DND-41 (cell line): ENCODE measurements around the gene CCDC192.

Experiments used
- CTCF ChIP-seq: IDR thresholded peaks from 2 replicates; pipeline ENCODE4 v1.5.1; 2012; ENCODE audit warnings: borderline replicate concordance, low read length, moderate library complexity, mild to moderate bottlenecking; ENCODE audit not compliant: poor library complexity, severe bottlenecking; ENCODE audit errors: extremely low read depth
- EZH2 ChIP-seq: IDR thresholded peaks from 3 replicates; pipeline ENCODE4 v1.6.1; 2012; ENCODE audit warnings: borderline replicate concordance, low read depth, mild to moderate bottlenecking, moderate library complexity, low read length, inconsistent platforms; ENCODE audit not compliant: severe bottlenecking

- TF ChIP-seq CTCF (no peak), EZH2 (no peak)
Observed at GRCh38 chr5:127933348-127933747, 230.2 kb downstream of the CCDC192 start.
